HCT116 (cell line): Measurements from ENCODE around the gene AMN. TPM values are rescaled to one million over a fixed set of nuclear protein-coding genes. Genes with fewer than 3 reads are reported as not detected.
A peak's percentile ranks its signal among the peaks of the same experiment; 100 is the strongest.

ENCODE experiments used
- ATAC-seq: fragments of 200-7000 bp; cut with Tn5 transposase; 2 replicates; pipeline ENCODE4 v1.9.1; 2020; ENCODE audit warnings: mild to moderate bottlenecking, moderate library complexity
- BruUV-seq: library from RNA; stranded (reverse); fragments of 400-500 nt; replicated peaks from 2 replicates; lab custom pipeline; 2021; lab: Mats Ljungman, UMichigan
- CTCF ChIA-PET: fragments of 300-600 bp; sonication (Branson Sonifier 250); formaldehyde crosslinking; loops from one replicate; lab custom pipeline; 2021; ENCODE audit warnings: antibody characterized with exemption; lab: Charles Lee
- POLR2A ChIA-PET: fragments of 300-600, 350-600 bp; sonication (Branson Sonifier 250); formaldehyde crosslinking; loops from one replicate; lab custom pipeline; 2021; ENCODE audit warnings: antibody characterized with exemption; lab: Charles Lee
- RAD21 ChIA-PET, 2 experiments: fragments of 300-600 bp; sonication (Branson Sonifier 250); formaldehyde crosslinking; loops; one replicate each; lab custom pipeline; 2023; ENCODE audit warnings: low total read pairs in 2 of 2; ENCODE audit not compliant: uncharacterized antibody in 2 of 2, unreplicated experiment in 2 of 2, low non-redundant PET in 1 of 2; lab: Charles Lee
- DNase-seq: peaks from one replicate; pipeline ENCODE4 v3.0.0-alpha.2; 2010; ENCODE audit warnings: low read depth, low spot score
- H2AFZ ChIP-seq: fragments of 200-600 bp; shearing (Covaris generic), sonication (generic); 2 replicates; pipeline ENCODE4 v1.6.1; 2017; ENCODE audit warnings: low read depth, mixed run types, mixed read lengths, antibody characterized with exemption, low read length; ENCODE audit not compliant: poor library complexity, severe bottlenecking
- H3K27ac ChIP-seq: 2 replicates; pipeline ENCODE4 v1.5.1; 2012; ENCODE audit warnings: low read depth, low read length
- H3K27me3 ChIP-seq: fragments of 200-600 bp; sonication (generic); 2 replicates; pipeline ENCODE4 v1.6.1; 2016; ENCODE audit warnings: mixed run types, low read length, mixed read lengths; ENCODE audit not compliant: insufficient read depth
- H3K36me3 ChIP-seq, 2 experiments: fragments of 200-500 bp in 1 of 2; fragments of 200-600 bp in 1 of 2; sonication (Bioruptor generic) in 1 of 2; sonication (generic) in 1 of 2; 2 replicates each; pipeline versions ENCODE4 v1.5.1 to v1.6.1; 2014 to 2016; ENCODE audit warnings: low read length in 2 of 2, inconsistent platforms in 1 of 2, mixed read lengths in 1 of 2, mixed run types in 1 of 2; ENCODE audit not compliant: insufficient read depth in 2 of 2, control insufficient read depth in 1 of 2
- H3K4me1 ChIP-seq, 2 experiments: fragments of 200-600 bp in 1 of 2; sonication (generic) in 1 of 2; 2 replicates each; pipeline versions ENCODE4 v1.5.1 to v1.6.1; 2012 to 2017; ENCODE audit warnings: low read length in 2 of 2, inconsistent platforms in 1 of 2, mild to moderate bottlenecking in 1 of 2, mixed read lengths in 1 of 2, mixed run types in 1 of 2, moderate library complexity in 1 of 2; ENCODE audit not compliant: insufficient read depth in 2 of 2, control insufficient read depth in 1 of 2
- H3K4me2 ChIP-seq: fragments of 200-600 bp; sonication (generic); 2 replicates; pipeline ENCODE4 v1.6.1; 2017; ENCODE audit warnings: mixed run types, low read length, mixed read lengths
- H3K4me3 ChIP-seq, 2 experiments: fragments of 200-600 bp in 1 of 2; sonication (generic) in 1 of 2; replicated peaks in 1 of 2; 2 replicates each; pipeline ENCODE4 v1.5.1; 2011 to 2016; ENCODE audit warnings: low read length in 2 of 2, control low read depth in 1 of 2, low read depth in 1 of 2, mild to moderate bottlenecking in 1 of 2, mixed read lengths in 1 of 2, mixed run types in 1 of 2
- H3K79me2 ChIP-seq: fragments of 200-600 bp; sonication (generic); 2 replicates; pipeline ENCODE4 v1.6.1; 2017; ENCODE audit warnings: mild to moderate bottlenecking, mixed run types, low read length, moderate library complexity, mixed read lengths; ENCODE audit not compliant: insufficient read depth
- H3K9ac ChIP-seq: fragments of 200-600 bp; sonication (generic); 2 replicates; pipeline ENCODE4 v1.6.1; 2016; ENCODE audit warnings: low read length, mixed read lengths
- H3K9me2 ChIP-seq: fragments of 200-600 bp; sonication (generic), shearing (Covaris generic); 2 replicates; pipeline ENCODE4 v1.6.1; 2017; ENCODE audit warnings: mixed run types, mild to moderate bottlenecking, moderate library complexity; ENCODE audit not compliant: insufficient read depth
- H3K9me3 ChIP-seq, 2 experiments: fragments of 200-500 bp in 1 of 2; fragments of 200-600 bp in 1 of 2; sonication (Bioruptor generic) in 1 of 2; sonication (generic) in 1 of 2; 2 replicates each; pipeline ENCODE4 v1.6.1; 2014 to 2017; ENCODE audit warnings: low read length in 2 of 2, mixed read lengths in 2 of 2, inconsistent platforms in 1 of 2, low read depth in 1 of 2, mild to moderate bottlenecking in 1 of 2, mixed run types in 1 of 2, moderate library complexity in 1 of 2; ENCODE audit not compliant: control insufficient read depth in 1 of 2, insufficient read depth in 1 of 2
- H4K20me1 ChIP-seq: fragments of 200-600 bp; sonication (generic), shearing (Covaris generic); 2 replicates; pipeline ENCODE4 v1.6.1; 2017; ENCODE audit warnings: mixed run types, mild to moderate bottlenecking, moderate library complexity; ENCODE audit not compliant: insufficient read depth
- CTCF ChIP-seq, 3 experiments: fragments of 200-600 bp in 1 of 3; sonication (generic) in 1 of 3; IDR thresholded peaks in 2 of 3; conservative IDR thresholded peaks in 1 of 3; 2 replicates each; pipeline ENCODE4 v1.5.1; 2012 to 2017; ENCODE audit warnings: low read depth in 2 of 3, low read length in 2 of 3, antibody characterized with exemption in 1 of 3, borderline replicate concordance in 1 of 3, control low read depth in 1 of 3, mild to moderate bottlenecking in 1 of 3, mixed read lengths in 1 of 3, mixed run types in 1 of 3, moderate library complexity in 1 of 3; ENCODE audit not compliant: insufficient read depth in 1 of 3
- EZH2 ChIP-seq: fragments of 200-600 bp; sonication (generic); IDR thresholded peaks from 2 replicates; pipeline ENCODE4 v1.6.1; 2017; ENCODE audit warnings: antibody characterized with exemption, mixed run types
- ZFX ChIP-seq: fragments of 450-650 bp; IDR thresholded peaks from 2 replicates; pipeline ENCODE4 v1.6.1; 2017
- intact Hi-C: fragments of 100-400 bp; cut with micrococcal nuclease; formaldehyde crosslinking; loops from 2 replicates; pipeline ENCODE4 v1.10.0; 2022
- total RNA-seq: library from RNA; stranded (reverse); gene quantifications from one replicate; pipeline ENCODE4 v1.2.1, GENCODE V29; 2021; ENCODE audit not compliant: unreplicated experiment

The AMN gene
- total RNA-seq, 1 experiment from 2014 or later = 5.7 TPM

GRCh38 chr14:102975662-102976061 is 53.2 kb downstream of the AMN start:
- H2AFZ ChIP-seq = no peak overlapping the region
- CTCF ChIA-PET = interaction anchor here (1.0 kb wide), 1 partner anchor 281 kb away, joined by 3 read pairs; no protein-coding TSS in a partner anchor
- no peak overlapping the region for H3K9ac ChIP-seq
- intact Hi-C loops = no loop called here
- H3K4me2 ChIP-seq = no peak overlapping the region
- H3K4me1 ChIP-seq = no peaks in the 10 kb centered on the region
- H3K4me3 ChIP-seq = no peak overlapping the region
- ATAC-seq (no peak), DNase-seq (no peak)
- RAD21 ChIA-PET = no interaction called here
- H3K27me3 ChIP-seq = no peaks in the 10 kb centered on the region
- BruUV-seq = no TSS peak
- H3K36me3 ChIP-seq = peaks cover 21 to 40% of the 10 kb centered on the region in 2 experiments; a peak in 3 of 4 replicates
- H3K79me2 ChIP-seq = no peaks in the 10 kb centered on the region
- H4K20me1 ChIP-seq = no peaks in the 10 kb centered on the region
- H3K9me2 ChIP-seq = no peaks in the 10 kb centered on the region
- no peaks in the 10 kb centered on the region for H3K9me3 ChIP-seq
- H3K27ac ChIP-seq = no peak overlapping the region
- no peak for TF ChIP-seq EZH2
- TF ChIP-seq CTCF (IDR thresholded peaks at IDR 0.05 in 2 of 3, conservative IDR thresholded peaks at IDR 0.05 in 1 of 3; ENCODE audit: borderline replicate concordance in 1 of 3, insufficient read depth in 1 of 3, low read depth in 2 of 3, low read length in 2 of 3) = 0 out of 6 replicates have a peak, but pooled peaks of 1 of the 3 experiments have one; percentile 12
- POLR2A ChIA-PET = no interaction called here

GRCh38 chr14:102977475-102977874 is 55.0 kb downstream of the AMN start:
- H3K9ac ChIP-seq = no peak overlapping the region
- H3K36me3 ChIP-seq = peaks cover 18 to 32% of the 10 kb centered on the region in 2 experiments; a peak in 3 of 4 replicates
- BruUV-seq = no TSS peak
- ATAC-seq = no peak
- H3K9me3 ChIP-seq = no peaks in the 10 kb centered on the region
- no peak for TF ChIP-seq CTCF (IDR thresholded peaks at IDR 0.05 in 2 of 3, conservative IDR thresholded peaks at IDR 0.05 in 1 of 3; ENCODE audit: borderline replicate concordance in 1 of 3, insufficient read depth in 1 of 3, low read depth in 2 of 3, low read length in 2 of 3)
- no peak for TF ChIP-seq ZFX
- no peaks in the 10 kb centered on the region for H3K9me2 ChIP-seq
- no peak for DNase-seq
- H2AFZ ChIP-seq = no peak overlapping the region
- CTCF ChIA-PET = no interaction called here
- POLR2A ChIA-PET = no interaction called here
- no peak overlapping the region for H3K4me3 ChIP-seq
- H3K4me2 ChIP-seq = no peak overlapping the region
- H3K27ac ChIP-seq = no peak overlapping the region
- intact Hi-C loops = no loop called here
- RAD21 ChIA-PET = no interaction called here
- H3K4me1 ChIP-seq = no peaks in the 10 kb centered on the region
- H4K20me1 ChIP-seq = no peaks in the 10 kb centered on the region
- no peaks in the 10 kb centered on the region for H3K79me2 ChIP-seq
- H3K27me3 ChIP-seq = no peaks in the 10 kb centered on the region
